ENCODE results near the gene PTK6.

The PTK6 gene

DNA sequence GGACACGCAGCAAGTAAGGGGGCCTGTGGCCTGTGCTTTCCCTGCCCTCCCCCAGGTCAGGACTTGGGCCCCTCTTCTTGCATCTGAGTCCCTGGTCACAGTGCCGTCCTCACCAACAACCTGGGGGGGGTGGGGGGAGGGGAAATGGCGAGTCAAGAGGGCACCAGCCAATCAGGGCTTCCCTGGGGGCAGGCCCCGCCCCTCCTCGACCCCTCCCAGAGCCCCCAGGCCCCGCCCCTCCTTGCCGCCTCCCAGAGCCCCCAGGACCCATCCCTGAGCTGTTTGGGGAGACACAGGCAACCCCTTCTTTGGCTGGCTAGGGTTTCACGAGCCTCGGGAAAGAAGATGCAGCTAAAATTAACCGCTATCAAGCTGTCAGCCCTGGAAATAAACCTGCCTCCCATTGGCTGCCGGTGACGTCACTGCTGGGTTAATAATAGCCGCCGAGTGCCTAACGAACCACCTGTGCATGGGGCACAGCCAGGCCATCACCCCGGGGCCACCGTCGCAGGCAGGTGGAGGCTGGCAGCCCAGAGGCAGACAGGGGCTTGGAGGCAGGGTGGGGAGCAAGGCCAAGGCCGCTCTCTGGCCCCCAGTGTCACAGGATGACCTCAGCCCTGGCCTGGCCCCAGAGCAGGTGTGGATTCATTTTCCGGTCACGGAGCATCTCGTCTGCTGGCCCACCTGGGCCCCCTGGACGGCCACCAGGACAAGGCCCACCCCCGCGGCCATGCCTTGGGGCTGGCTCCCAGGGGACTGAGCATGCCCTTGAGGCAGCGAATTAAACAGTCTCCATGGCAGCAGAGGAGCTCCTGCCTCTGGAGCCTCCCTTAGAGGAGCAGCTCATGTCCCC, 35.1 kb downstream of the PTK6 start:
- TF ChIP-seq, protein P1, sequence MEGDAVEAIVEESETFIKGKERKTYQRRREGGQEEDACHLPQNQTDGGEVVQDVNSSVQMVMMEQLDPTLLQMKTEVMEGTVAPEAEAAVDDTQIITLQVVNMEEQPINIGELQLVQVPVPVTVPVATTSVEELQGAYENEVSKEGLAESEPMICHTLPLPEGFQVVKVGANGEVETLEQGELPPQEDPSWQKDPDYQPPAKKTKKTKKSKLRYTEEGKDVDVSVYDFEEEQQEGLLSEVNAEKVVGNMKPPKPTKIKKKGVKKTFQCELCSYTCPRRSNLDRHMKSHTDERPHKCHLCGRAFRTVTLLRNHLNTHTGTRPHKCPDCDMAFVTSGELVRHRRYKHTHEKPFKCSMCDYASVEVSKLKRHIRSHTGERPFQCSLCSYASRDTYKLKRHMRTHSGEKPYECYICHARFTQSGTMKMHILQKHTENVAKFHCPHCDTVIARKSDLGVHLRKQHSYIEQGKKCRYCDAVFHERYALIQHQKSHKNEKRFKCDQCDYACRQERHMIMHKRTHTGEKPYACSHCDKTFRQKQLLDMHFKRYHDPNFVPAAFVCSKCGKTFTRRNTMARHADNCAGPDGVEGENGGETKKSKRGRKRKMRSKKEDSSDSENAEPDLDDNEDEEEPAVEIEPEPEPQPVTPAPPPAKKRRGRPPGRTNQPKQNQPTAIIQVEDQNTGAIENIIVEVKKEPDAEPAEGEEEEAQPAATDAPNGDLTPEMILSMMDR (conservative IDR thresholded peaks at IDR 0.05; ENCODE audit: low read depth, low read length) = no peak
- DNase-seq (ENCODE audit: low read depth) = no peak
- H3K4me3 ChIP-seq (ENCODE audit: low read length) = no peak overlapping the region

DNA sequence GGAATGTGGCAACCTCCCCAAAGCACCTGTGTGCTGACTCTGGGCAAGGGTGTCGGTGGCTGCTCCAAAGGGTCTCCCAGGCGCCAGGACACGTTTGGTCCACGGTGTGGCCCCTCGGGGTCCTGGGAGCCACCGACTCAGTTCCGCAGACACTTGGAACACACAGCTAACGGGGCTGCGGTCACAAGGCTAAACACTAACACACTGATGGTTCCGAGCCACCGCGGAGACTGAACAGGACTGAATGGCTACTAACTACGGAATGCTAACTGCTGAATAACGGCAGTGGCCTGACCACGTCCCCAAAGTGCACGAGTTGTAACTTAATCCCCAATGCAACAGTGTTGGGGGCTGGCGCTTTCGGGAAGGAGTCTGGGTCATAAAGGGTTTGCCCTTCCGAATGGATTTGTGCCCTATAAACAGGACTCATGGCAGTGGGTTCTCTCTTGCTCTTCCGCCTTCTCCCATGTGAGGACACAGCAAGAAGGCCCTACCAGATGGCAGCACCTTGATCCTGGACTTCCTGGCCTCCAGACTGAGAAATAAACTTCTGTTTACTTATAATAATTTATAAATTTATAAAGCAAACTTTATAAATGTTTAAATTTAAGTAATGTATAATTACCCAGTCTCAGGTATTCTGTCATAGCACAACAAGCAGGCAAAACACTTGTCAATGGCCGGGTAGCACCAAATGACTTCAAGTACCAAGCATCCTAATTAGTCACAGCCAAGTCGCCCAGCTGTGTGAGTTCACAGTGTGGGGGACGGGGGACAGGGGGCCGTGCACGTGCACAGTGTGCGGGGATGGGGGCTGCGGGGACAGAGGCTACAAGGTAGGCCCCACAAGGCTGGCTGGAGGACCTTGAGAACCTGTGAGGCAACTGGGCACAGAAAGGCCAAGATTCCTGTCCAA, 36.0 kb downstream of the PTK6 start:
- H3K4me3 ChIP-seq (ENCODE audit: low read length) = no peak overlapping the region
- DNase-seq (ENCODE audit: low read depth) = no peak

DNA sequence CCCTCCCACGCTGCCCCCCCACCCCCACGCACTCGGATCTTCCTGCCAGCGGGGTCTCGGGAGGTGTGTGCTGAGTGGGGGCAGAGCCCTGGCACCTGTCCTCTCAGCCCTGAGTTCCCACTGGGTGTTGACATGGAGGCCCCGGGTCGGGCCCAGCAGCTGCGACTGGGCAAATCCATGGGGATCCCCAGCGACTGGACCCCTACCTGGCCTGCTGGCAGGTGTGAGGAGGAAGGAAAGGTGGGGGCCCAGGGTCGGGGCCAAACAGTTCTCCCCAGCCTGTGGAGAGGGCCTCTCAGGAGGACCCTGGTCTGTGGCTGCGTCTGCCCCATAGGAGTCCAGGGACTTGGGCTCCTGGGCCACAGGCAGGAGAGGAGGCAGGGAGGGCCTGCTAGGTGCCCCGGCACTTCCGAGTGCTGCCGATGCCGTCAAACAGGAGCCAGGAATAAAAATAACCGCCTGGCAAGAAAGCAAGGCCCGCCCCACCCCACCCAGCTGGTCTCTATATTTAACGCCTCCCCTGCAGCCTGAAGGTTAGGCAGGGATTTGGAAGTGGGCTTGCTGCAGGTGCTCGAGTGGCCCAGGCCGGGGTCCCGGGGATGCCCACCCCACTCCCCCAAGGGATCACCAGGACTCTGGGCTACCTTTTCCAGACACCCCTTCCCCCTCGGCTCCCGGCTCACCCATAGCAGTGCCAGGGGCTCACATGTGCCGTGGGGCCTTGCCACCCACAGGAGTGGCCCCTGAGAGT, 36.9 kb downstream of the PTK6 start:
- DNase-seq (ENCODE audit: low read depth) = no peak
- no peak overlapping the region for H3K4me3 ChIP-seq (ENCODE audit: low read length)
- TF ChIP-seq, protein P1 (conservative IDR thresholded peaks at IDR 0.05; ENCODE audit: low read depth, low read length) = no peak

More for the DNA sequence above, 36.0 kb downstream of the PTK6 start:
- TF ChIP-seq, protein P1 (conservative IDR thresholded peaks at IDR 0.05; ENCODE audit: low read depth, low read length) = no peak

DNA sequence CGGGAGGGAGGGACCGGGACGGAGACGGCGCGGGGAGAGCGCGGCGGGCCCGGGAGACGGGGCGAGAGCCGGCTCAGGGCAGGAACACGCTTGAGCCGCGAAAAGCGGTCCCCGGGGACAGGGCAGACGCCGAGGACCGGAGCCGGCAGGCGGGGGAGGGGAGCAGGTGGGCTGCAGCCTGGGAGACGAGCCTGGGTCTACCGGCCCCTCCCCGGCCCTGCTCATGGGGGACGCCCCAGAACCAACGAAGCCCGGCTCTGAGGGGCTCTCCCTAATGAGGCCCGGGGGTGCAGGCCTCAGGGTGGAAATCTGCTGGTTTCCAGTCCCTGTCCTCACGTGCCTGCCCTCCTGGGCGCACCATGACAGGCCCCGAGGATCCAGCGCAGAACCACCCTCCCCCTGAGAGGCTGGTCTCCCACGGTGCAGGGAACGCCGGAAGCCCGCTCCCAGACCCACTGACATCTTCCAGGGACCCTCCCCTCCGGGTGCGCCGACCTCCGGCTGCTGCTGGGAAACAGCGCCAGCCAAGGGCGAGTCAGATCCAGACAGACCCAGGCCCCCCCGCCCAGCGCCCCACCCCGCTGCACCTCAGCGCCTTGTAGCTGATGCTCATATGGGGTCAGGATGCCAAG, 37.7 kb downstream of the PTK6 start:
- H3K4me3 ChIP-seq (ENCODE audit: low read length) = peak overlapping the region; percentile 8
- TF ChIP-seq, protein P1 (conservative IDR thresholded peaks at IDR 0.05; ENCODE audit: low read depth, low read length) = no peak
- DNase-seq (ENCODE audit: low read depth) = no peak

DNA sequence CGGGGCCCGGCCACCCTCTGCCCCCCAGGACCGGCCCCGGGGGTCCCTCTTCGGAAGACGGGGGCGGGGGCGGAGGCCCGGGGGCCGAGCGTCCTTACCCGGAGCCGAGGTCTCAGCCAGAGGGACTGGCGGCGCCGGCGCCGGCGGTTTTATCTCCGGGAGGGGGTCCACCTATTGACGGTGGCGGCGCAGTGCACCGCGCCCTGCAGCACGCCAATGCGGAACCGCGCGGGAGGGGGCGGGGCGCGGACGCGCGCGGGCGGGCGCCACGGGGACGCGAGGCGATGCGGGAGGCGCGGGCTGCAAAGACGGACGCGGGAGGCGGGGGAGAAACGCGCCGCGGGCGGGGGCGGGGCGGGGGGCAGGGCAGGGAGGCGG, 38.2 kb downstream of the PTK6 start, which contains the start of gene EEF1A2:
TSS of gene EEF1A2 (minus strand) at position 124 of the 378 bp plus-strand sequence. CDS start 1,320 bp downstream, outside the sequence.
- no peak for DNase-seq (ENCODE audit: low read depth)
- TF ChIP-seq, protein P1 (conservative IDR thresholded peaks at IDR 0.05; ENCODE audit: low read depth, low read length) = peak; percentile 2
- peak within 1 kb of the TSS; percentile 39 for H3K4me3 ChIP-seq (ENCODE audit: low read length)
